LNCAP (cell line): ENCODE data around the gene MYLK.

ENCODE experiments used
- TF ChIP-seq, protein P1 (sequence below): fragments of 450-650 bp; IDR thresholded peaks from 2 replicates; pipeline ENCODE4 v1.5.1; 2017; ENCODE audit warnings: mild to moderate bottlenecking

The MYLK gene

GRCh38 chr3:123767009-123767372, 117.1 kb downstream of the MYLK start:
- TF ChIP-seq, protein P1, sequence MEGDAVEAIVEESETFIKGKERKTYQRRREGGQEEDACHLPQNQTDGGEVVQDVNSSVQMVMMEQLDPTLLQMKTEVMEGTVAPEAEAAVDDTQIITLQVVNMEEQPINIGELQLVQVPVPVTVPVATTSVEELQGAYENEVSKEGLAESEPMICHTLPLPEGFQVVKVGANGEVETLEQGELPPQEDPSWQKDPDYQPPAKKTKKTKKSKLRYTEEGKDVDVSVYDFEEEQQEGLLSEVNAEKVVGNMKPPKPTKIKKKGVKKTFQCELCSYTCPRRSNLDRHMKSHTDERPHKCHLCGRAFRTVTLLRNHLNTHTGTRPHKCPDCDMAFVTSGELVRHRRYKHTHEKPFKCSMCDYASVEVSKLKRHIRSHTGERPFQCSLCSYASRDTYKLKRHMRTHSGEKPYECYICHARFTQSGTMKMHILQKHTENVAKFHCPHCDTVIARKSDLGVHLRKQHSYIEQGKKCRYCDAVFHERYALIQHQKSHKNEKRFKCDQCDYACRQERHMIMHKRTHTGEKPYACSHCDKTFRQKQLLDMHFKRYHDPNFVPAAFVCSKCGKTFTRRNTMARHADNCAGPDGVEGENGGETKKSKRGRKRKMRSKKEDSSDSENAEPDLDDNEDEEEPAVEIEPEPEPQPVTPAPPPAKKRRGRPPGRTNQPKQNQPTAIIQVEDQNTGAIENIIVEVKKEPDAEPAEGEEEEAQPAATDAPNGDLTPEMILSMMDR: no peak

- TF ChIP-seq, protein P1: no peak
Measured at GRCh38 chr3:123766193-123767008, 117.7 kb downstream of the MYLK start.

- TF ChIP-seq, protein P1: no peak
Measured at GRCh38 chr3:123765475-123766128, 118.5 kb downstream of the MYLK start.

GRCh38 chr3:123764647-123765046, 119.5 kb downstream of the MYLK start:
- TF ChIP-seq, protein P1: no peak

GRCh38 chr3:123762805-123763204, 121.3 kb downstream of the MYLK start:
- TF ChIP-seq, protein P1: no peak

GRCh38 chr3:123760817-123761216, 123.3 kb downstream of the MYLK start:
- TF ChIP-seq, protein P1: no peak

GRCh38 chr3:123759871-123760270, 124.3 kb downstream of the MYLK start:
- TF ChIP-seq, protein P1: no peak
